RWPE1 (cell line): ENCODE data around the gene PML.
"Not testable (repeated sequence)": the region's sequence is repeated elsewhere in the genome, so short reads cannot be mapped to it uniquely, and the experiment has no call there.

Experiments
- CTCF ChIA-PET: fragments of 350-600 bp; sonication (Branson Sonifier 250); formaldehyde crosslinking; extraction: SDS; loops from one replicate; lab custom pipeline; 2021; lab: Yijun Ruan, JAX
- POLR2A ChIA-PET: fragments of 400-600 bp; formaldehyde crosslinking; extraction: SDS; loops from one replicate; lab custom pipeline; 2020; ENCODE audit warnings: antibody characterized with exemption; ENCODE audit not compliant: low non-redundant PET; lab: Yijun Ruan, JAX
- DNase-seq: peaks from one replicate; pipeline ENCODE4 v3.0.0; 2012; ENCODE audit warnings: low spot score
- H3K27ac ChIP-seq: fragments of 450-650 bp; 2 replicates; pipeline ENCODE4 v1.5.1; 2017
- TF ChIP-seq, protein P1 (sequence below): fragments of 450-650 bp; conservative IDR thresholded peaks from 2 replicates; pipeline ENCODE4 v1.5.1; 2017; ENCODE audit warnings: low read depth, mild to moderate bottlenecking

The PML gene

DNA sequence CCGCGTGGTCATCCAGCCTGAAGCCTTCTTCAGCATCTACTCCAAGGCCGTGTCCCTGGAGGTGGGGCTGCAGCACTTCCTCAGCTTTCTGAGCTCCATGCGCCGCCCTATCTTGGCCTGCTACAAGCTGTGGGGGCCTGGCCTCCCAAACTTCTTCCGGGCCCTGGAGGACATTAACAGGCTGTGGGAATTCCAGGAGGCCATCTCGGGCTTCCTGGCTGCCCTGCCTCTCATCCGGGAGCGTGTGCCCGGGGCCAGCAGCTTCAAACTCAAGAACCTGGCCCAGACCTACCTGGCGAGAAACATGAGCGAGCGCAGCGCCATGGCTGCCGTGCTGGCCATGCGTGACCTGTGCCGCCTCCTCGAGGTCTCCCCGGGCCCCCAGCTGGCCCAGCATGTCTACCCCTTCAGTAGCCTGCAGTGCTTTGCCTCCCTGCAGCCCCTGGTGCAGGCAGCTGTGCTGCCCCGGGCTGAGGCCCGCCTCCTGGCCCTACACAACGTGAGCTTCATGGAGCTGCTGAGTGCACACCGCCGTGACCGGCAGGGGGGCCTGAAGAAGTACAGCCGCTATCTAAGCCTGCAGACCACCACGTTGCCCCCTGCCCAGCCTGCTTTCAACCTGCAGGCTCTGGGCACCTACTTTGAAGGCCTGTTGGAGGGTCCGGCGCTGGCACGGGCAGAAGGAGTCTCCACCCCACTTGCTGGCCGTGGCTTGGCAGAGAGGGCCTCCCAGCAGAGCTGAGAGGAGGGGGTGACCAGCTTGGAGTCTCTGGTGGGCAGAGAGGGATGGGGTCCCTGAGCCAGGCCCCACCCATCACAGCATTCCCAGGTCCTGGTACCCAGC lies 50.0 kb downstream of the PML start:
- POLR2A ChIA-PET: no interaction called here
- TF ChIP-seq, protein P1, sequence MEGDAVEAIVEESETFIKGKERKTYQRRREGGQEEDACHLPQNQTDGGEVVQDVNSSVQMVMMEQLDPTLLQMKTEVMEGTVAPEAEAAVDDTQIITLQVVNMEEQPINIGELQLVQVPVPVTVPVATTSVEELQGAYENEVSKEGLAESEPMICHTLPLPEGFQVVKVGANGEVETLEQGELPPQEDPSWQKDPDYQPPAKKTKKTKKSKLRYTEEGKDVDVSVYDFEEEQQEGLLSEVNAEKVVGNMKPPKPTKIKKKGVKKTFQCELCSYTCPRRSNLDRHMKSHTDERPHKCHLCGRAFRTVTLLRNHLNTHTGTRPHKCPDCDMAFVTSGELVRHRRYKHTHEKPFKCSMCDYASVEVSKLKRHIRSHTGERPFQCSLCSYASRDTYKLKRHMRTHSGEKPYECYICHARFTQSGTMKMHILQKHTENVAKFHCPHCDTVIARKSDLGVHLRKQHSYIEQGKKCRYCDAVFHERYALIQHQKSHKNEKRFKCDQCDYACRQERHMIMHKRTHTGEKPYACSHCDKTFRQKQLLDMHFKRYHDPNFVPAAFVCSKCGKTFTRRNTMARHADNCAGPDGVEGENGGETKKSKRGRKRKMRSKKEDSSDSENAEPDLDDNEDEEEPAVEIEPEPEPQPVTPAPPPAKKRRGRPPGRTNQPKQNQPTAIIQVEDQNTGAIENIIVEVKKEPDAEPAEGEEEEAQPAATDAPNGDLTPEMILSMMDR: no peak
- H3K27ac ChIP-seq: no peak overlapping the region
- no peak for DNase-seq
- CTCF ChIA-PET: interaction anchor here (0.5 to 2.4 kb wide), 5 partner anchors 10 to 206 kb away, joined by 3 to 7 read pairs (median 4); no protein-coding TSS in a partner anchor

DNA sequence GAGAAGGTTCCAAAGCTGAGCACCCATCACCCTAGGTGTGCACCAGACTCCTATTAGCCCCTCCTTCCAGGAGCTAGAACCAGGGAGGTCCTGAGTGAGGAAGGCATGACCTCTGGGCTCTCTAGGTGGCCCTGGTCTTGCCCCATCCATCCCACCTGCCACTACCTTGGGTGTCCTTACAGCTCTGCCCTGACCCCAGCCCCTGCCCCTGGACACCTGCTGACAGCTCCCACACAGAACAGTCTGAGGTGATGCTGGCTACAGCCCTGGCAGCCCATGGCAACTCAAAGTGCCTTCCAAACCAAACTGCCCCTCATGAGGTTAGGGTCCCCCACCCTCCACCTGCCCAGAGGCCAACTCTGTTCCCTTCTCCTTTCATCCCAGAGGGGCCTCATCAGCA lies 50.7 kb downstream of the PML start:
- ChIA-PET POLR2A (no interaction called here), CTCF (interaction anchor here (0.7 to 2.4 kb wide), 2 partner anchors 37 to 72 kb away, joined by 4 to 7 read pairs; no protein-coding TSS in a partner anchor)
- TF ChIP-seq, protein P1: no peak
- H3K27ac ChIP-seq: no peak overlapping the region
- DNase-seq: no peak

DNA sequence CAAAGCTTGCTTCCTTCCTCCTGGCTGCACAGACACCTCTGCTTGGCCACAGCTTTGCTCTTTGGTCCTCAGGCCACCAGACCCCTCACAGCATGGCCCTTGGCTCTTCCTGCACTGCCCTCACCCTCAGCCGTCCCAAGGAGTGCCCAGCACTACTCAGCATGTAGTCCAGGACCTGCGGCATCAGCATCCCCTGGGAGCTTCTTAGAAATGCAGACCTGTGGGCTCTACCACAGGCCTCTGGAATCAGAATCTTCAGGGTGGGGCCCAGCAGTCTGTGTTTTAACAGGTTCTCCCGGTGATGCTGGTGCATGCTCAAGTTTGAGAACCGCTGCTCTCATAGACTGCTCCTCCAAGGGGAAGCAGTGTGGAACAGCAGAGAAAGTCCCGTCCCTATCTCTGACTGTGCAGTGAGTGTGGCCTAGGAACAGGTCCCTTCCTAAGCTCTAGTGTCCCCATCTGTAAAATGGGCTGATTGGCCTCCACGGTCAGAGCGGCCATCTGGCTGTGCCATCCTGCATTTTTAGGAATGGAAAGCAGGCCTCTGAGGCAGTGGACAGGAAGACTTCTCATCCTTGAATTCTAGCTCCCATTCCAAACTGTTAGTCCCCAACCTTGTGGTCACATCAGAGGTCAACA lies 51.2 kb downstream of the PML start:
- ChIA-PET POLR2A (no interaction called here), CTCF (interaction anchor here (2.4 kb wide), 1 partner anchor 73 kb away, joined by 7 read pairs; no protein-coding TSS in a partner anchor)
- no peak overlapping the region for H3K27ac ChIP-seq
- DNase-seq: no peak
- TF ChIP-seq, protein P1: no peak

DNA sequence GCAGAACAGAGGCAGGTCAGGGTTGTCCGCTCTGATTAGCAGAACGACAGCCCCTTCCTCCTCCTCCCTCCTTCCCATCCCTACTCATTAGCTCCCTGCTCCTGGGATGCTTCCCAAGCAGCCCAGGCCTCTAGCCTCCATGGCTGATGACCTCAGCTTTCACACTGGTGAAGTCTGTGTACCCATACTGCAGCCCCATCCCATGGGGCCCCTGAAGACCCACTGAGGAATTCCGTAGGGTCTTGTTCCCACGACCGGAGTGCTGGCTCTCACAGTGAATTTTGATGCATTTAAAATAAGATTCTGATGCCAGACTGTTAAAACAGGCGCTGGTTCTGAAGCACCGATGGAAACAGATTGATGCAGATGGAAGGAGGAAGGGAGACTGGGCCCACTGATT lies 51.8 kb downstream of the PML start:
- no peak for DNase-seq

DNA sequence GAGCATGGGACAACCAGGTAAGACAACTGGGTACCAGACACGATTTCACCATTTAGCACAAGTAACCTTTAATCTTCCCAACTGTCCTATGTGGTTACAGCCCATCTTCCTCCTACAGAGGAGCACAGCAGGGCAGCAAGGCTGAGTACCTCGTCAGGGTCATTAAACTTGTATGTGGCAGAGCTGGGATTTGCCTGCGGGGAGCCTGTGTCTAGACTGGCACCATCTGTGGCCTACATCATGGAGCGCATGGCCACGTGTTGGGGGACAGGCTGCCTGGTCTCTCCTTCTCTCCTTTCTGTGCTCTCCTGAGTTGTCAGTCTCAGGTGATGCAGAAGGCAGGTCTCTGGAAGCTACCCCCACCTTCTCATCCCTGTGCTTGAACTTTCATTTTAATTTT lies 55.6 kb downstream of the PML start:
- DNase-seq: no peak
- CTCF ChIA-PET: interaction anchor here (0.6 to 1.4 kb wide), 3 partner anchors 10 to 270 kb away, joined by 3 to 5 read pairs (median 4); no protein-coding TSS in a partner anchor
- H3K27ac ChIP-seq: peak overlapping the region; percentile 84
- POLR2A ChIA-PET: no interaction called here
- TF ChIP-seq, protein P1: no peak

More for the DNA sequence above, 51.8 kb downstream of the PML start:
- CTCF ChIA-PET: interaction anchor here (2.4 kb wide), 1 partner anchor 73 kb away, joined by 7 read pairs; no protein-coding TSS in a partner anchor
- H3K27ac ChIP-seq: no peak overlapping the region
- POLR2A ChIA-PET: no interaction called here
- TF ChIP-seq, protein P1: no peak

DNA sequence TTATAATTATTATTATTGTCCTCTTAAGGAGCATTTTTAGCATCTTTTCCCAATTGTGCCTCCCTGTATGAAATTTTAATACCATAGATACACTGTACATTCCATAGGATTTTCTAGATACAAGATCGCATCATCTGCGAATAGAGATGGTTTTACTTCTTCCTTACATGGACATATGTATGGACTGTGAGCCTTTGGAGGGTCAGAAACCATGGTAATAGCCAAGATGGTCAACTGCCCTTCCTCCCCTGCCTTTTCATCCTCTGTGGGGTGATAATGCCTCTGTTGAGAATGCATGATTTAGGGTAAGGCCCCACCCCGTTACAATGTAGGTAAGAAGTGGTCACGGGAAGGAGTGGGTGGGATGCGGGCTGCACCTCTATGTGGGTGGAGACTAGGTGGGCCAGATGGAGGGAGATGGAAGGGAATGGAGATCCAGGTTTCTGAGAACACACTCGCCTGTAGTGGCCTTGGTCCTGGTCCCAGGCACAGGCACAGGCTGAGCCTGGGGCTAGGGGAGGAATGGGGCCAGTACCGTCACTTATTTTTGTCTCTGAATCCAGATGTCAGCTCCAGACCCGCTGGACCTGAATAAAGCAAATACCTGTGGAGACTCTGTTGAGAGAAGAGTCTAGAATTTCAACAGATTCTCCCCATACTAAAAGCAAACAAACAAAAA lies 56.2 kb downstream of the PML start:
- TF ChIP-seq, protein P1: no peak
- CTCF ChIA-PET: interaction anchor here (1.4 kb wide), 1 partner anchor 10 kb away, joined by 4 read pairs; no protein-coding TSS in a partner anchor
- POLR2A ChIA-PET: no interaction called here
- DNase-seq: no peak
- peak overlapping the region; percentile 84 for H3K27ac ChIP-seq

DNA sequence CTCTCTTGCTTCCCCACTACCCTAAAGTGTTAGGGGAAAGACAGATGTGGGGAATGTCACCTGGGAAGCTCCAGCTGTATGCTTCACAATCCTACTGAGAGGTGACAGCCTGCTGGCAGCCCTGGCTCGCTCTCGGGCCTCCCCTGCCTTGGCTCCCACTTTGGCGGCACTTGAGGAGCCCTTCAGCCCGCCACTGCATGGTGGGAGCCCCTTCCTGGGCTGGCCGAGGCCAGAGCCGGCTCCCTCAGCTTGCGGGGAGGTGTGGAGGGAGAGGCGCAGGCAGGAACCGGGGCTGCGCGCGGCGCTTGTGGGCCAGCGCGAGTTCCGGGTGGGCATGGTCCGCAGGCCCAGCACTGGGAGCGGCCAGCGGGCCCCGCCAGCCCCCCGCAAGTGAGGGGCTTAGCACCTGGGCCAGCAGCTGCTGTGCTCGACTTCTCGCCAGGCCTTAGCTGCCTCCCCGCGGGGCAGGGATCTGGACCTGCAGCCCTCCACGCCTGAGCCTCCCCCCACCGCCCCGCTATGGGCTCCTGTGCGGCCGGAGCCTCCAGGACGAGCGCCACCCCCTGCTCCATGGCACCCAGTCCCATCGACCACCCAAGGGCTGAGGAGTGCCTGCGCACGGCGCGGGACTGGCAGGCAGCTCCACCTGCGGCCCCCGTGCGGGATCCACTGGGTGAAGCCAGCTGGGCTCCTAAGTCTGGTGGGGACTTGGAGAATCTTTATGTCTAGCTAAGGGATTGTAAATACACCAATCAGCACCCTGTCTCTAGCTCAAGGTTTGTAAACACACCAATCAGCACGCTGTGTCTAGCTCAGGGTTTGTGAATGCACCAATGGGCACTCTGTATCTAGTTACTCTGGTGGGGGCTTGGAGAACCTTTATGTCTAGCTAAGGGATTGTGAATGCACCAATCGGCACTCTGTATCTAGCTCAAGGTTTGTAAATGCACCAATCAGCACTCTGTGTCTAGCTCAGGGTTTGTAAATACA lies 58.0 kb downstream of the PML start:
- POLR2A ChIA-PET, DNase-seq: not testable (repeated sequence)
- peak overlapping the region; percentile 84 for H3K27ac ChIP-seq
- CTCF ChIA-PET: interaction anchor here (0.6 to 2.6 kb wide), 5 partner anchors 77 to 271 kb away, joined by 3 to 8 read pairs (median 3); no protein-coding TSS in a partner anchor
